ENCODE results near the gene CDKAL1. TPM values are rescaled to one million over a fixed set of nuclear protein-coding genes. Genes with fewer than 3 reads are reported as not detected.
"Not testable (repeated sequence)": the region's sequence is repeated elsewhere in the genome, so short reads cannot be mapped to it uniquely, and the experiment has no call there.

The CDKAL1 gene
- polyA plus RNA-seq, 12 donors = 10.0 to 17.3 (median 14.8) TPM; not detected in 1

DNA sequence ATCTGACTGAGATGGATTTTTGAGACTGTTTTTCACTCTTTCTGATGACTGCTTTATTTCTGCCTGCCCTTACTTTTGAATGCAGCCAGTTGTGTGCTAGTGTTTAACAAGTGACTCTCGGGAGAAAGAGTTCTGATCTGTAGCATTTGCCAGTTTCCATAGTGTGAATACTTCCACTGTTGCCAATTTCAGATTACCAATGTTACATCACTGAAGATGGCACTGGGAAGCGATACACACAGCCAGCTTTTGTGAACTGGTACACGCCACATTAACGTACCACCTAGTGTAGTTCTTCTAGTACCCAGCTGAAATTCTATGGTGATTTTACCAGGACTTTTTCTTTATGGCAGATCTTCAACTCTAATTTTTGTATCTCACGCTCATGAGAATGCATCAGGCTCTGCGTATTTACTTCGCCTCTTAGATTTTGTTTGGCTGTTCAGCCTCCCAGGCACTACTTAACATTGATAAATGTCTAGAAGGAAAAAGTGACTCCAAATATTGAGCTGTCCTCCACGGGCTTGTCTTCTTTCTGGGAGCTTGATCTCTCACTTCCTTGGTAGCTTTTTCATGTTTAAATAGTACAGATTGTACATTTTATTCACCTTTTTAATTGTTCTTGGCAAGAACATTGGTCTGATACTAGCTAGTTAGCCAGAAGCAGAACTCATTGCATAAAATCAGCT lies 537.7 kb downstream of the CDKAL1 start:
- no peak for DNase-seq

DNA sequence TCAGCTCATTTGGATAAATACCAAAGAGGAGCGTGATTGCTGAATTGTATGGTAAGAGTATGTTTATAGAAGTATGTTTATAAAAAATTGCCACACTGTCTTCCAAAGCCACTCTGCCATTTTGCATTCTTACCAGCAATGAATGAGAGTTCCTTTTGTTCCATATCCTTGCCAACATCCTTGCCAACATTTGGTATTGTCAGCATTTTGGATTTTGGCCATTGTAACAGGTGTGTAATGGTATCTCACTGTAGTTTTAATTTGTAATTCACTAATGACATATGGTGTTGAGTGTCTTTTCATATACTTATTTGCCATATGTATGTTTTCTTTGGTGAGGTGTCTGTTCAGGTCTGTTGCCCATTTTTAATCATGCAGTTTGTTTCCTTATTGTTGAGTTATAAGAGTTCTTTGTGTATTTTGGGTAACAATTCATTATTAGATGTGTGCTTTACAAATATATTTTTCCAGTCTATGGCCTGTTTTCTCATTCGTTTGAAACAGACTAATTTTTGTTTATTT lies 539.1 kb downstream of the CDKAL1 start:
- DNase-seq = no peak

DNA sequence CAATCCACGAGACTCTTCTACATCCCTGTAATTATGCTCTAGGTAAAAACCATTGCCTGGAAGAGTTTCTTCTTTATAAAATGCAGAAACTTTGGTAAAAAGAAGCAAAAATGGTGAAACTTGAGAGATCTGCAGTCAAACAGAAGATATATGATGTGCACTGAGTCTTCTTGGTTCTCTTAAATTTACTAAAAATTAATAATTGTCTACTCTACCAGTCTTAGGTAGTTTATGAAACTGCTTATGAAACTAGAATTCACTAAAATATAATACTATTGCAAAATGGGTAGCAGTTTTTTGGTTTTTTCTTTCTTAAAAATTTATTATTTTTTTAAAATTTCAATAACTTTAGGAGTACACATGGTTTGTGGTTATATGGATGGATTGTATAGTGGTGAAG lies 540.2 kb downstream of the CDKAL1 start:
- DNase-seq = no peak

DNA sequence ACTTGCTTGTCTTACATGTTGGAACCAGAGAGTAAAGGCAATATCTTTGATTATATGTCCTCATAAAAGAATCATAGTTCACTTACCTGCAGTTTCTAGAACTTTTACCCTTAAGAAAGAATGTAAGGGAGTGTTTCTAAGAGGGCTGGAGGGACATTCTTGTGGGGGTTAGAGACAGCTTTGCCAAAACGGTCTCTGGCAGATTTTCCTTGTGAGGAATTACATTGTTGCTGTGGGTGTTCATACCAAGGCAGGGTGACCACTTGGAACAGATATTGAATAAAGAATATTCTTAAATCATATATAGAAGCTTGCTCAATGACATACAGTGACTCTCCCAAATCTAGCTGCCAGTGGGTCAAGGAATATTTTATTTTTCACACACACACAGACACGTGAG lies 541.7 kb downstream of the CDKAL1 start:
- DNase-seq = no peak

DNA sequence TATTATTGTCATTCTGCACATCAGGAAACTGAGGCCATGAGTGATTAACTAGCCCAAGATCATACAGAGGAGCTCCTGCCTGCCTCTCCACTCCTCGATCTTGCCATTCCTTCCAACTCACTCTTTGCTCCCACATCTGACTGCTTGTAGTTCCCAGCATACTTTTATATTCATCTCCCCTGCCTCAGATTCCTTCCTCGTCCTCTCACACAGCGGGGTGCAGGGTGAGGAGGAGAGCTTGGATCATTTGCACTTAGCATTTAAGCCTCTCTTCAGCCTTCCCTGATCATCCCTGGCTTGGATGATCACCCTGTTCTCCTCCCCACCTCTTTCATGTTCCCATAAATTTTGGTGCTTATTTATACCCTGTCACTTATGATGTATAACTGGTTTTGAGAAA lies 544.2 kb downstream of the CDKAL1 start:
- DNase-seq = no peak

DNA sequence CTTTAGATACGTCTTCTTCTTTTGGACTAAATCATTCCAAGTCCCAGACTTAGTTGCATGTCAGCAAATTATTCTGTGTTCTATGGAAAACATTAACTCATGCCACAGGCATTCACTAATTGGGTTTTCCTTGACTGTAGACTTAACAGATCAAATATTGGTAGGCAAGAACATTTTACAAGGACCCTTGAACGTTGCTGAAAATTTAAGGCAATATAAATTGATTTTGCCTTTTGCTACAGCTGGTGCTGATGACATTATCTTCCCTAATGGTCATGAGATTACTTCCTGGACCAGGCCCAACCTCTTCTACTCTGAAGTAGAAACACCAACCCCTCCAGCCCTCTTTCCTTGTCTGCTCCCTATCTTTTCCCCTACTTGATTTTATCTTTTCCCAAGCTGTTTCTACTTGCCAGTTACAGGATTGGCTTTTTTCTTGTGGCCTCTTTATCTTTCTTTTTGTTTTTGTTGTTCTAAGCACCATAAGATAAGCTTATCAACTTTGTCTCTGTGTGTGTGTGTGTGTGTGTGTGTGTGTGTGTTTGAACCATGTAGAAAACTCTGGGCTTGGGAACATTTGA lies 545.3 kb downstream of the CDKAL1 start:
- no peak for DNase-seq

DNA sequence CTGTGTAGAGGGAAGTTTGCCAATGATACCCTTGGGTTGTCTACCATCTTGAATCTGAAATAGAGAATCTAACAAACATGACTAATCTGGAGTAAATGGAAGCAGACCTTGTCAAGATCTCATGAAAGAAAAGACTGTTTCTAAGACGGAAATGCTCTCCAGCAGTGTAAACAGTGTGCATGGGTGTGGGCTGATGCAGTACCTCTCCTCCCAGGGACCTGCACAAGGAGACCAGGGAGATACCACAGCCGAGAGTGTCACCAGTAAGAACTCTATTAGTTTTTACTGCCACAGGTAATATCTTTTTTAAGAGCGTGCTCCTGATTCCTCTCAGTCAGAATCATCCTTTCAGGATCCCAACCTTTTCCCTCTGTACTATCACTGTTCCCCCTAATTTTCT lies 546.0 kb downstream of the CDKAL1 start:
- DNase-seq = no peak

DNA sequence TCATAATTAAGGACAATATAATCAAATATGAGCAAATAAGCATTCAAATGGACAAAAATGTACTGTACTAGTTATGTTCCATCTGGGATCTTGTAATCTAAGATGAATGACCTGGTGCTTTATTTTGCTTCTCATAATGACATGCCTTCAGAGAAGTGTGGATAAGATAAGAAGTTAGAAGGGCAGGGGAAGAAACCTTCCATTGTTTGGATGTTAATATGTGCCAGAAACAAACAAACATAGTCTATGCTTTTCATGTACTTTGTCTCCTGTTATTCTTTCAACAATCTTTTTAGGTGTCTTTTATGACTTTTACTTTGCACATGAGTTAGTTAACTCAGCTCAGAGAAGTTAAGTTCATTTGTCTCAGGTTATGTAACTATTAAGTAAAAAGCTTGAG lies 547.8 kb downstream of the CDKAL1 start:
- DNase-seq = no peak

DNA sequence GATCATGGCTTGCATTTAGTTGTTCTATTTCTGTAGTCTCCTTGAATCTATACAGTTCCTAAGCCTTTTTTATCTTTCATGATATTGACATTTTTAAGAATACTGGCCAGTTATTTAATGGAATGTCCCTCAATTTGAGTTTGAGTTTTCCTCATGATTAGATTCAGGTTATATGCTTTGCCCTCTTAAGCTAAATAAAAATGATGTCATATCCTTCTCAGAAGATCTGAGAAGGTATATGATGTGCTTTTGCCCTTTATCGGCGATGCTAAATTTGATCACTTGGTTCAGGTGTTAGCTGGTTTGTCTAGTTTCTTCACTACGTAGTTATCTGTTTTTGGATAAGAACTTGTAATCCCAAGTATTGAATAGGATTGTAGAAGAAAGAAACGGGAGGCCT lies 549.5 kb downstream of the CDKAL1 start:
- no peak for DNase-seq

DNA sequence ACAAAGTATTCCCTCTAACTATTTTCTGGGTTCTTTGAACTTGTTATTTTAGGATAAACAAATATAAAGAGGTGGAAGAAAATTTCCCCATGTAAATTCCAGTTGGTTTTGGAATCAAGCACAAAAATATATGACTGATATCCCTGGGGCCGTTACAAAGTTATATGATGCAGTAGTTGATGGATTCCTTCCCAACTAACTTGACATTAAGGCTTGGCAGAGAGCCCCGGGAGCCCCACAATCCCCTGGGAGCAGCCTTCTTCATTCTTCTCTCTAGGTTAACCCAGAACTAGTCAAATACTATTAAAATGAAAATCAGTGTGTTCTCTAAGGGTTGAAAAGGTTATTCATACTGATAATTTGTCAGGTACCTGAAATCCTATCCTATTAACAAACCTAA lies 550.4 kb downstream of the CDKAL1 start:
- no peak for DNase-seq

DNA sequence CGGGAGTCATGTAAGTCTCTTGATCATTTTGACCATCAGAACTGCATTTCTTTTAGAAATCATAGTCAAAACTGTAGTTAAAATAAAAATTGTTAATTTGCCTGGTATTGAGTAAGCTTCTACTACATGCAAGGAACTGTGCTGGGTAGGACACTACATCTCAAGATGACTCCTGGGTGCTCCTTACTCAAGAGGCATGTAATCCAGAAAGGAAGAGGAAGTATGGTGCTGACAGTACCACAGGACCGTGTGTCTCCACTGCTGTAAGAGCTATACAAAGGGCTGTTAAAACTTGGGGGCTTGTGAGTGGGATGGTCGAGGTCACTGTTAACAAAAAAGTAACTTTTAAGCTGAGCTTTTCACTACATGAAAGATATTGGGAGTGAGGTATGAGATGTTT lies 551.0 kb downstream of the CDKAL1 start:
- no peak for DNase-seq

DNA sequence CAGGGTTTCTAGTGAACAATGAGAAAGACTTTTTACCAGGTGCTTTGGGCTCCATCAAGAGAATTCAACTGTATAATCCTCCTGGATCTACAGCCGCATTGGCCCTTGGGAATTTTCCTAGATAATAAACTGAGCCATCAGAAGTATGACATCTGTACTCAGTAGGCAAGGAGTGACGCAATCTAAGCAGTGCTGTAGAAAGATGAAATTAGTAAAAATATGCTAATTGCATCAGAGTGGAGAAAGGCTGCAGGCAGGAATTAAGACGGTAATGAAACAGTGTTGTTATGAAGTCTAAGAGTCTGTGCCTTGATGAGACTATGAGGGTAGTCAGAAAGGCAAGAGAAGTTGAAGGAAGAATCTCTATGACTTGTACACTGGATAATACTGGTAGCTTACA lies 551.4 kb downstream of the CDKAL1 start:
- DNase-seq = no peak

DNA sequence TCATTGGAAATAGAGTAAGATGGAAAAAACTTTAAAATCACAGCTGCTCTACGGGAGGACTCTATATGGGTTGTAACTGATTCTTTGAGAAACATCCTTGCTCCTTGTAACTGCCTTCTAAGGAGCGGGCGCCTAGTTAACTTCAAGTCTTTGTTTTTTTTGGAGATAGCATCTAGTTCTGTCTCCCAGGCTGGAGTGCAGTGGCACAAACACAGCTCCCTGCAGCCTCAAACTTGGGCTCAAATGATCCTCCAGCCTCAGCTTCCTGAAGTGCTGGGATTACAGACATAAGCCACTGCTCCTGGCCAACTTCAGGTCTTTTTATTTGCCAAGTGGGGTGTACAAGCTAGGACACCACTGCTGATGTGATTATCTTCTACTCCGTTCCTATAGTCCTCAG lies 552.9 kb downstream of the CDKAL1 start:
- no peak for DNase-seq

DNA sequence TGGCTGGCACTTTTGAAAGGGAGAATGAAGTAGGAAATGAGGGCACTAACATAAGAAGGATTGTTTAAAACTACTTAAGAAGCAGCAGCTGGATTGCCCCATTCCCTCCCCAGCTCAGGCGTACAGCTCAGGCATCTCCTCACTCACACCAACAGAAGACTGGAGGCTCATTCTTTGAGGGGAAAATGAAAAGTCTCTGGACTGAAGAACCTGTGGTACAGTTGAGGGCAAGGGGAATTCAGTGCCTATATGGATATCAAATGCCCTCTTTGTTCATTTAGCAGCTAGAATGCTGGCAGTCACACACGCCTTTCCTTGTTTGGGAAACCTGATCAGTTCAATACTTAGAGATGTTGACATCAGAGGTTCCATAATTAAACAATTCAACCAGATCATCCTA lies 557.2 kb downstream of the CDKAL1 start:
- DNase-seq = no peak

DNA sequence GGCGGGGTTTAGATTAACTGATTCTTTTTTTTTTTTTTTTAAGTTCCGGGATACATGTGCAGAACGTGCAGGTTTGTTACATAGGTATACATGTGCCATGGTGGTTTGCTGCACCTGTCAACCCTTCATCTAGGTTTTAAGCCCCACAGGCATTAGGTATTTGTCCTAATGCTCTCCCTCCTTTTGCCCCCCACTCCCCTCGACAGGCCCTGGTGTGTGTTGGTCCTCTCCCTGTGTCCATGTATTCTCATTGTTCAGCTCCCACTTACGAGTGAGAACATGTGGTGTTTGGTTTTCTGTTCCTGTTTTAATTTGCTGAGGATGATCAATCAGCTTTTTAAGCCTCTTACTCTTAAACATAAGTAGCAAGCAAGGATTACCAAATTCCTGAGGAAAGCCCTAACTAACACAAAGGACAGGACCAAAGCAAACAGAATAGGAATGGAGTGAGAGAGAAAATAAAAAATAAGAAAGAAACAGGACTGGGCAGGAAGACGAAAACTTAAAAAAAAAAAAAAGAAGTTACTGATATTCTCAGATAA lies 558.0 kb downstream of the CDKAL1 start:
- DNase-seq = not testable (repeated sequence)

DNA sequence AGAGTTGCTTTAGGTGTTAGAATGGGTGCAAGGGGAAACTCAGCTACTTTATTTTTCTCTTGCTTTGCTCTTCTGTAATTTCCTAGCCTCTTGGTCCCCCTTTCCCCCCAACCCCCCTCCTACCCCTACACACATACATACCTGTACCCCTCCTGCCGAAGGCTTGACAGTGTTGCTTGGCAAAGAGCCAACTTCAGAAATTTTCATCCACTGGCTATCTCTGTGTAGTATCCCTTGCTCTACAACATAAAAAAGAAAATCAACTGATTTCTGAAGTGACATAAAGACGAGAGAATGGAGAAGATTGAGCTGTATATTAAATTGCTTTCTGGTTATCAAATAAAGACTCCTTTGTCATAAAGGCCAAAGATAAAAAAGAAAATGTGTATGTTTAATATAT lies 561.2 kb downstream of the CDKAL1 start:
- no peak for DNase-seq

DNA sequence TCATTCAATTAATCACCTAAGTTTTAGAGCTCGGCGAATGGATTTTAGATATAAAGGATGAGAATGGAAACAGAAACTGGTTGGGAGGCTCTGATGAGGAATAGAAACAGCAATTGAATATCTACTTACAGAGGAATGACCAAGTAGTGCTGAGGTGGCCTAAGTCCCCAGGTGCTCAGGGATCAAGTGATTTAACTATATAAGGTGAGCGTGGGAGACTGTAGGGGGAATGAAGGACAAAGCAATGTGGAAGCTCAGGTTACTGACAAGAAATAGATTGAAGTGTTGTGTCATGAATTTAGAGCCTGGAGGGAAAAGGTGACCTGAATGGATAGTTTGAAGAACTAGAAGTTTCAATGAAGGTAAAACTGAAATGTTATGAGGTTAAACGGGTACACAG lies 563.9 kb downstream of the CDKAL1 start:
- no peak for DNase-seq

DNA sequence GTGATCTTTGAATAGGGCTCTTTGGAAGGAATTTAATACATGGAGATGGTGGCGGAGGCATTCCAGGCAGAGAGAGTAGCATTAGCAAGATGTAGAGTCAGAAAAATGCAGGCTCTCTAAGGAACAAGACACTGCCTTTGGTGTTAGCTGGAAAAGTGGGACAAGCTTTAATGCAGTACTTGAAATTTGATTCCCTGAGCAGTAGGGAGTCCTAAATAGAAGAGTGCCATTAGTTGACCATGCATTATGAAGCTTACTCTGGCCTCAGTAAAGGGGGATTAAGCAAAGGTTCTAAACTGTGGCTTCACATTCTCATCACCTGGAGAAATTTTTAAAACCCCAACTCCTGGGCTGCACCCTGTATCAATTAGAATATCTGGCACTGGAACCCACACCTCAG lies 564.5 kb downstream of the CDKAL1 start:
- no peak for DNase-seq

DNA sequence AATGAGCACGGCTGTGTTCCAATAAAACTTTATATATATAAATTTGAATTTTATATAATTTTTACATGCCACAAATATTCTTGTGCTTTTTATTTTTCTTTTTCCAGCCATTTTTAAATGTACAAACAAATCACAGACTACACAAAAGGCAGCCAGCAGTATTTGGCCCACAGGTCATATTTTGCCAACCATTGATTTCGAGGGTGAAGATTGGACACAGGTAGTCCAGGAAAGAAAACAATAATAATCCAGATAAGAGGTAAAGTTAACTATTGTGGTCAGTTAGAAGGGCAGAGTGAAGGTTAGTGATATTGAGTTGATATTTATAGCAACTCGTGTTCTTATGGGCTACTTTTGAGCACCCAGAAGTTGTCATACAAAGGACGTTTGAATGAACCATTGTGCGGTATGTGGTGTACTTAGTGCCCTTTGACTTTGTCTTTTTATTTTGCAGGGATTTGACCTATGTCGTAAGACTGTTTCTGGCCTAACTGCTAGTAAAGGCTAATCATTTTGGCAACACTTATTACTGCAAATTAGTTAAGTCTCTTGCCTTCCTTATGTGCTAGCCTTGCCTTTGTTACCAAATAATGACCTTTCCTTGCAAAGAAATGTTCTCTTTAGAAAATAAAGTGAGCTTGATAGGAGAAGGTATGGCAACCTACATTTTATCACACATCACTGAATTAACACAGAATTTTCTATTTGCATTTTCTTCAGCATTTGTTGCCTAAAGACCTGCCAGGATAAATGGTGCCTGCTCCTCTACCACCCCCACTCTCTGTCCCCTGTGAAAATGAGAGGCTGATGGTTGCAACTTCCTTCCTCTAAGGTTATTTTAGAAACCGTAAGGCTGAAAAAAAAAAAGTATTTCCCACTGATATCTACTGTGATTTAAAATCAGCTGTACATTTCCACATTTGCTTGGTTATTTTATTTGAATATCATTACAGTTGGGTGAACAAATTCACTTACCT lies 565.4 kb downstream of the CDKAL1 start:
- DNase-seq = no peak

DNA sequence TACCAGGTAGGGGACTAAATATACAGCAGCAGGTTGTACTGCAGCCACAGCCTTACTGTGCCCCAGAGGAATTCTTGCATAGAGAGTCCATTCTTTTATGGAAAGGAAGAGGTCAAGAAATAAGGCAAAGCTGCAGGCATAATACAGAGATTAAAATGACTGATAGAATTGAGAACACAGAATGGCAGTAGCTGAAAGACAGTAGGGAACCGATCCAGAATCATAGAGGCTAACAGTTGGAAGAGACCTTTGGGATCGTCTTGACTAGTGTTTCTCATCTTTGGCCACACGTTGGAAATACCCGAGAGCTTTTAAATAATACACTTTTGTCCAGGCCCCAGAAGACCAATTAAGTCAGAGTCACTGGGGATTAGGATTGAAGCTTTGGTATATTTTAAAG lies 566.7 kb downstream of the CDKAL1 start:
- DNase-seq = no peak

DNA sequence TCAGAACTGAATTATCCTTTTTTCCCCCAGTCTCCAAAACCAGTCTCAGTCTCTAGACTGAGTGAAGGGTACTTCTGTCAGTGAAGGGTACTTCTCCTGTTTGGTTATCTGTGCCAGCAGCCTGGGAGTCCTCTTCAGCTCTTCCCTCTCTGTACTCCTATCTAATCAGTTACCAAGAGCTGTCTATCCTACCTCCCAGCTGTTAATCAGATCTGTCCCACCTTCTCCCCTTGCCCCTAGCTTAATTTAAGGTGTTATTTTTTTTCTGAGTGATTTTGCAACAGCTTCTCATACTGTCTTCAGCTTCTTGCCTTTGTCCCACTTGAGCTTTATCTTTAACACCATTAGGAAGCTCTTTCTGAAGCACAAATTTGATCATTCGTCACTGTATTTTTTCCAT lies 567.4 kb downstream of the CDKAL1 start:
- no peak for DNase-seq

DNA sequence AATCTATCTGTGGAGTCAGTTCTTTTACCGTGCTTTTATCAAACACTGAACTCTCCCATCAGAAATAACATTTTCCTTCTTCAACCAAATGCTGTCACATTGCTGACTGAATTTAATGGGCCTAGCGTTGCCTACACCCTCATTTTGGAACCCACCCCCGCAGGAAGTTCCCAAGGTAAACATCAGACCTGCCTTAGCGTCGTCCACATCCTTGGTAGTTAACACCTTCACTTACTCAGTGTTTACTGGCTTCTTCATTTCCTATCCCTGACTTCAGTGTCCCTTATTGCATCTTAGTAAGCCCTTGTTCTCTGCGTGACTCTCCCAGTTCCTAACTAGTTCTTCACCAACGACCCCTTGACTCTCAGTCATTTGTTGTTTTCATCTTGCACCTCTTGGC lies 567.9 kb downstream of the CDKAL1 start:
- no peak for DNase-seq
